HG03457 (cell line): Measurements from ENCODE around the gene GABARAPL1.
"Not testable (repeated sequence)": the region's sequence is repeated elsewhere in the genome, so short reads cannot be mapped to it uniquely, and the experiment has no call there.

Experiments
- ATAC-seq: cut with Tn5 transposase; IDR thresholded peaks from one replicate; pipeline ENCODE4 v1.9.1; 2021; ENCODE audit warnings: moderate number of reproducible peaks; ENCODE audit not compliant: unreplicated experiment

GABARAPL1 gene

DNA sequence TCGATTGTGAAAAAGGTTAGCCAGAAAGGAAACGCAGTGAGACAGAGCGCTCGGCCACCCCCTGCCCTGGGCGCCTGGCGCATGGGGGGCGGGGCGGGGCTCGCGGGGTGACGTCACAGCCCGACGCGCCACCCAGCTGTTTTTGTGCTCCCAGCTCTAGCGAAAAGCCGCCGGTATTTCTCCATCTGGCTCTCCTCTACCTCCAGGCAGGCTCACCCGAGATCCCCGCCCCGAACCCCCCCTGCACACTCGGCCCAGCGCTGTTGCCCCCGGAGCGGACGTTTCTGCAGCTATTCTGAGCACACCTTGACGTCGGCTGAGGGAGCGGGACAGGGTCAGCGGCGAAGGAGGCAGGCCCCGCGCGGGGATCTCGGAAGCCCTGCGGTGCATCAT, at the start of gene GABARAPL1:
GABARAPL1 (plus strand) TSS at position 139 of the 393 bp plus-strand sequence; CDS start at position 392, 253 bp downstream.
- no peak for ATAC-seq

DNA sequence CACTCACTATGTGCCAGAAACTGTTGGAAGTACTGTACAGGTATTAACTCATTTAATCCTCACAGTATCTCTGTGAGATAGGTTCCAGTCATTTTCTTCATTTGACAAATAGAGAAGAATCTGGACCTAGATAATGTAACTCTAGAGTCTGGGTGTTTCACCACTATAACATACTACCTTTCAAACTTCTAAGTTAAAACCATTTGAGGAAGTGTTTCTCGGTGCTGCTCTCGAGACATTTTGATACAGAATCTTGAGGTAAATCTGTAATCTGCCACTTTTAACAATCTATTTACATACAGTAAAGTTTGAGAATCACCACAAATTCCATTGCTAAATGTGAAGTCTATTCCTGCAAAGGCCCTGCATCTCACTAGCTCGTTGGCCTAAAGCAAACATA, 49.6 kb upstream of the GABARAPL1 start:
- no peak for ATAC-seq

GRCh38 chr12:10165421-10165820, 47.3 kb upstream of the GABARAPL1 start:
- no peak for ATAC-seq

- ATAC-seq: no peak
These were observed 45.1 kb upstream of the GABARAPL1 start for GRCh38 chr12:10167599-10167998.

DNA sequence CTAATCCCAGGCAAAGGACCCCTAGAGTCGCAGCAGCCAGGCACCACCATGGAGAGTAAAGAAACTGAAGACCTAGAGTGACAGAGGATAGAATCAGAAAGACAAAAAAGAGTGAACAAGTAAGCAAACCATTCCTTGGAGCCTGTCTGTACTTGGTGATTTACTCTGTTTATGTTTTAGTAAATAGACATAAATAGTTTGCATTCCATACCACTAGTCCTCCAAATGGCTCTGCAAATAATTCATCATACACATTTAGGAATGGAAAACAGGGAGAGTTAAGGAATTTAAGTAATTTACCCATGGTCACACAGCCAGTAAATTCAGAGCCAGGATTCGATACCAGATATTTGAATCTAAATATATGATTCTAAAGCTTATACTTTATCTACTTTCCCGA, 43.6 kb upstream of the GABARAPL1 start:
- no peak for ATAC-seq

GRCh38 chr12:10170216-10170615, 42.5 kb upstream of the GABARAPL1 start:
- no peak for ATAC-seq

GRCh38 chr12:10171973-10172728, 40.5 kb upstream of the GABARAPL1 start, which contains the start of gene OLR1:
TSS of gene OLR1 (minus strand) at chr12:10172132. CDS start at chr12:10172077, 55 bp downstream.
- no peak for ATAC-seq

DNA sequence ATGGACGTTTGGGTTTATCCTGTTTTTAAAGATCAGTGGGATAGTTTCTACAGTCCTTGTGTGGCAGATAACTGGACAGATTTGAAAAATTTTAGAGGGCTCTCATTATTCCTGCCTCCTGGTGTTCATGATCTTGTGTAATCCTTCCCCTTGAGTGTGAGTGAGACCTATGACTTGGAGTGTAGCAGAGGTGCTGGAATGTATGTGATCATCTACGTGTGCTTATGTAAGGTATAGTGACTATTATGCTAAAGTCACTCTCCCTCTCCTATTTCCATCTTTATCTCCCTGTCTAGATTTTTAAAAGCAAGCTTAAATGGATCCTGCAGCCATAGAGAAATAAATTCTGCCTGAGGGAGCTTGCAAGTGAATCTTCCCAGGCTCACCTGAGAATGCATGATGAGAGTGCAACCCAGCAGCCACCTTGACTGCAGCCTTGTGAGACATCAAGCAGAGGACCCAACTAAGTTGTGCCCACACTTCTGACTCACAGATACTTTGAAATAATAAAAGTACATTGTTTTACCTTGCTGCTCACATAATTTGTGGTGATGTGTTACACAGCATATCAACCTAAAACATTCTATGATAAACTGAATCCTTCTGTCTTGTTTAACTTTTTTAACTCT, 37.6 kb upstream of the GABARAPL1 start:
- no peak for ATAC-seq

DNA sequence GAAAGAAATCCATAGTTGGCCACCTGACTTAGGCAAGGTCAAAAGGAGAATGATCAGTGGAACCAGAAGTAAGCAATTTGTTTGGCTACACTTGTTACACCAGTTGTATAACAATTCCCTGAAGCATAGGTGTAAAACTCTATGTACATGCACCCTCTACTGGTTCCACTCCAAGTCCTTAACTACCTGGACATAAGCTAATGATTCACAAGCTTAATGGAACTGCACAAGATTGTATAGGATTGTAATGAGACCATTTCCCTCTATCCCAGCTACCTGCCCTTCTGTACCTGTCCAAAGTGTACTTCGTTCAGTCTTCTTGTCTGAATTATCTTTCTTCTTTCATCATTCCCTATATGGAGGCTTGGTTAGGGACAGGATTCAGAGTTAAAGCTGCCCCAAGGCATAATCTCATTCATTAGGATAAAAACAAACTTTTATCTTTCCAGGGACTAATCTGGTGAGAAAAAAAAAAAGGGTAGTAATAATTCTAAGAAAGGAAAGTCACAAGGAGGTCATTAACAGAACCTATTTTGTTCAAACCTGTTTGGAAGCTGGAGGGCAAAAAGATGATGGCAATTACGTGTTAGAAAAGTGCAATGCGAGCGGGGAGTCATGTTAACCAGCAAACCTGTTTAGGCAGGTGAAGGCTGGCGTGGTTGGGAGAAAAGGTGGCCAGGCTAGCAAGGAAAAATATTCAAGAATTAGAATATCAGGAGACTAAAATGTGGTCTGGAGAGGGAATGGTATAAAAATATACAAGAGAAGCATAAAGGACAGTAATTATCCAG, 36.6 kb upstream of the GABARAPL1 start:
- no peak for ATAC-seq

- ATAC-seq: no peak
These were observed 33.9 kb upstream of the GABARAPL1 start, which contains the start of gene TMEM52B for GRCh38 chr12:10178821-10179220. TSS of gene TMEM52B (plus strand) at chr12:10179032. CDS start at chr12:10179575, 543 bp downstream.

- ATAC-seq: no peak
These were observed 32.9 kb upstream of the GABARAPL1 start for GRCh38 chr12:10179776-10180181.

DNA sequence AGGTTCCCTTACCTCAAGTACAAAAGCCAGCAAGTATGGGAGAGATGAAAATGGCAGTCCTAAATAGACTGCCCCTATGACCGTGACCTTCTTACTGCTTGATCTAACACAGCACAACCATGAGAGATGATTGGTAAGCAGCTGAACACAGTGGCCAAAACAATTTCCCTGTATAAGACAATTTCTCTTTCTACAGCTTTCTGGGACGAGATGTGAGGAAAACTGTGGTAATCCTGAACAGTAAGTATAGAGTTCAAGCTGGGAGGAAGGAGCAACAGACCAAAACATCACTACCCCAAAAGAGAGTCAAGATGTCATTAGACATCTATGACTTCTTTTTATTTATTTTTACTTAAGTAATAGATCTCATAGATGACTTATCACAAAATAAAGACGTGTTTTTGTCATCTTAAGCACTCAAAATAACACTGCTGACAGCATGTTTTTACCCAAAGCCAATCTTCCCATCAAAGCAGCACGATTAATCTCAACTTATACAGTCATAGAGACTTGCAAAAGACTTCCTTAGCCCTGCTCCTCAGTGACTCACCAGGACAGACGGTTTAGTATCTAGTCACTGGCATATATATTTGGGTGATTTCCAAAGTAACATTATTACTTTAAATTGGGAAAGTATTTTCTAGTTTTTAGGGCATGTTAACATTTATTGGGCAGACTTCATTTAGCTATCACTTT, 30.2 kb upstream of the GABARAPL1 start:
- no peak for ATAC-seq

- ATAC-seq: no peak
These were observed 28.3 kb upstream of the GABARAPL1 start for GRCh38 chr12:10184261-10184843.

GRCh38 chr12:10186299-10186698, 26.4 kb upstream of the GABARAPL1 start:
- no peak for ATAC-seq

- ATAC-seq: not testable (repeated sequence)
These were observed 25.7 kb upstream of the GABARAPL1 start for GRCh38 chr12:10186958-10187357.

GRCh38 chr12:10189653-10190052, 23.0 kb upstream of the GABARAPL1 start:
- no peak for ATAC-seq

- no peak for ATAC-seq
These were observed 21.9 kb upstream of the GABARAPL1 start for GRCh38 chr12:10190558-10191388.

DNA sequence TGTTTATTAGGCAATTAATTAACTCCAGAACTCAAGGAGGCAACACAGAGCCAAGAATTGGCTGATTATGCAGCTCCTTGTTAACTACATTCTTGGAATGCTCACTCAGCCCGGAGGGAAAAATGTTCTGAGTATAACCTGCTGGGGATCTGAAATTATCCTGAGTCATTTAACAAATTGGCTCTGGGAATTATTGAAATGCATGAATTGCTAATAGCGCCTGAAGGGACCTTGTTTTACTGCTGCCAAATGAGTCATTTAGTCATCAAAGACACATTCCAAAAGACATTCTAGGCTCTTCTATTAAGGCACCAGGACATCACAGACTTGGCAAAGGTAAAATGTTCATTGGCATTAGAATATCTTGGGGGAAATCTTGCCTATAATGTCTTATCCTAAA, 20.8 kb upstream of the GABARAPL1 start:
- no peak for ATAC-seq

GRCh38 chr12:10194160-10194670, 18.5 kb upstream of the GABARAPL1 start:
- ATAC-seq: no peak
